ENCODE data around the gene MYO10.
"Not testable (repeated sequence)": the region's sequence is repeated elsewhere in the genome, so short reads cannot be mapped to it uniquely, and the experiment has no call there.

The MYO10 gene

GRCh38 chr5:16668631-16669030 is 267.5 kb downstream of the MYO10 start:
- no peak for DNase-seq (ENCODE audit: low spot score)

DNA sequence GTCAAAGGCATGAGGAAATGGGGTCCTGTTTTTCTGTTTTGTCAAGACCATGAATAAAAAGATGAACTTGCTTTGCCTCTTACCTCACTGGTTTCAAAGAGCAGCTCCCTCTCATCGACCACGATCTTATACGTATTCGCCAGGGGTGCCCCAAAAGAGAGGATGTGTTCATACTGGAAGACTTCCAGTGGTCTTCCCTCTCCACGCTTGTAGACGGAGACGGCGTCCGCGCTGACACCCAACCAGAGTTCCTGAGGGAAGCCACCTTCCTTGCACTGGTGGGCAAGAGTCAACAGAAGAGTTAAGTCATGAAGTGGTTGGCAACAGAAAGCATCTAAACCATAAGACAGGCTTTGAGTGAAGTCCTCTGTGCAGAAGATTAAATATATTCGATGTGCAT is 267.9 kb downstream of the MYO10 start:
- no peak for DNase-seq (ENCODE audit: low spot score)

DNA sequence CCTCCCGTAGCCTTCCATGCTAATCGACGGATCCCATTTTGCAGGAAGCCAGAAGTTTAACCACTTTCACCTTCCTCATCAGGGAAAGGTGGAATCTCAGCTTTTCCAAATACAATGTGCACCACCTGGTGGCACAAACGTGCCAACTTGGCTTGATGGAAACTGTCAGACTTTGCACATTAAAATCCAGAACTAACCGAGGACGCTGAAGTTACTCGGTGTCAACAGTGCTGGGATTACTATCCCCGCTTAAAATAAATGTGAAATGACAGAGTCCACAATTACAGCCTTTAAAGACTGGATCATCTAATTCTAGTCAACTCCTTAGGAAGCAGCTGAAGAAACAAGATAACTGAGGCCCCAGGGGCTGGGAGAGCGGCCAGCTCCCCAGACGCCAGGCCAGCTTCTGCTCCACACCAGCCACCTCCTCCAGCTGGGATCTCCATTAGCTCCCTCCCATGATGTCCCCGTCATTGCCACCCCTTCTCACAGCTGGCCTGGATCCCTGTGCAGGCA is 269.1 kb downstream of the MYO10 start:
- no peak for DNase-seq (ENCODE audit: low spot score)

DNA sequence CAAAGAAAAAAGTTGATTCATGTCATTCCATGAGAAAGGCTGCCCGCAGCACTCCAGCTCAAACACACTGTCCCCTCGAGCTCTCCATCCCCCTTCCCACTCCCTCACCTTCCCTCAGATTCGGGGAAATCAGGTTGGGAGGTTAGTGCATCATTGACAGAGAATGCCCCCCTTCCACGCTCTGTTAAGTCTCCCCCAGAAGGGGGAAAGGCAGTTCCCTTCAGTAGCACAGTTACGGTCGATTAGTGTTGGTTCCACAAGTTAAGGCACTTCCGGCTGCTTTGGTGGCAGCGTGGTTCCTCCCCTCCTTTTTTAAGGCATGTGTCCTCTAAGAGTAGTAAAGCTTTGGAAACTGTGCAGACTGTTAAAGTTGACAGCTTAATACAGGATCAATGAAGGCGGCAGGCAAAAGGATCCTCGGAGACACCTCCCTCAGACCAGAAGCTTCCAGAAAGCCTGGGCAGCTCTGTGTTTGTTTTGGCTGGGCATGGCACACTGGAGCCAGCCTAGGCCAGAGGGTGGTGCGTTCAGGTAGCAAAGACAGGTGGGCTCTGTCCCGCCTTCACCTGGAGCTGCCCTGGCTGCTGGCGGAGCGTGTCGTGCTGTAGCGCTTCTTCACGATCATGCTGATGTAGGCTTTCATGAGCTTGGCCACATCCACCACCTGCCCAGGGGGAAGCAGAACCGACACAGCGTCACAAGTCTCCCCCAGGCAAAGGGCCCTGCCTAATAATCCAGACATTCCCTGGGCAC is 269.8 kb downstream of the MYO10 start:
- DNase-seq (ENCODE audit: low spot score), result no peak

DNA sequence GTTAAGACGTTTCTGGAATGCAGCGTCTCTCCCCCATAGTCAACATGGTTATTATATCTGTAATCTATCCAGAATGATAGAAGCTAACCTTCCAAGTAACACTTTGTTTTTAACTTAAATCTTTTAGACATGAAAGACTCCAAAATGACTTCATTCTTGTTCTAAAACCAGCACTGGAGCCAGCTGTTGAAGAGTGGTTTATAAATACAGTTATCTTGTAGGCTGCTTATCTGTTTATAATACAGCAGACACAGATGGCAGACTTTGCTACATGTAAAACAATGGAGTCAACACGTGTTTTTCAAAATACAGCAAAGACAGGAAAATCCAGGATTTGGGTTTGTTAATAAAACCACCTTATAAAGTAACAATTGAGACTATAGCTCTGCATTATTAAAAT is 270.5 kb downstream of the MYO10 start:
- DNase-seq (ENCODE audit: low spot score), result no peak

DNA sequence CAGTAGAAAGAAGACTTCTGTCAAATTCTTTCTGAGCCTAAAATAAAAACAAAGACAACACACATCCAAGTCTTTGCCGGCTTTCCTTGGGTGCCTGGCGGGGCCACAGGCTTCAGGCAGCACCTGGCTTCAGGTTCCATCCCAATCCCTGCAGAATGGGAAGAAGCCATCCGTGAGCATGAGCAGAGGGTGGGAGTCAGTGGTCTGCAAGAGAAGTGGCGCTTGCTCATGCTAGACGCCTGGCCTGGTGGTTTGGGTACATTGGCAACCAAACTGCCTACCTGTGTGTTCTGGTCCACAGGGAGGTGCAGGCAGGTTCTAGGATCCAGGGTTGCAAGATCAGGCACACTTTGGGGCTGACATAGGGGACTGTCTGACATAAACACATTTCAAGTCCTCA is 271.7 kb downstream of the MYO10 start:
- DNase-seq (ENCODE audit: low spot score), result no peak

DNA sequence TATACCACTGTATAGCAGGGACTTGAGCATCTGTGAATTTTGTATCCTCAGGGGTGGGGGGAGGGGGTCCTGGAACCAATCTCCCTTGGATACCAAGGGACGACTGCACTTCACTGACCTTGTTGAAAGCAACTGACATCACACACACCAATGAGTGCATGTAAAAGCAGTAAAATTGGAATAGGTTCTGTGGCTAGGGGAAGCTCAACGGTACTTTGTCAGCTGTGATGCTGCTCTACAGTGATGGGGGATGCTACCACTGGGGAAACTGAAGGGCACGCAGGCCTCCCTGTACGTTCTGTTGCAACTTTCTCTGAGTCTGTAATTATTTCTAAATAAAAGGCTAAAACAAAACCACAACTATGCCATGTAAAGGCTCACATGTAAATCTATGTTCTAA is 272.2 kb downstream of the MYO10 start:
- no peak for DNase-seq (ENCODE audit: low spot score)

GRCh38 chr5:16661713-16662112 is 274.4 kb downstream of the MYO10 start:
- DNase-seq (ENCODE audit: low spot score), result no peak

DNA sequence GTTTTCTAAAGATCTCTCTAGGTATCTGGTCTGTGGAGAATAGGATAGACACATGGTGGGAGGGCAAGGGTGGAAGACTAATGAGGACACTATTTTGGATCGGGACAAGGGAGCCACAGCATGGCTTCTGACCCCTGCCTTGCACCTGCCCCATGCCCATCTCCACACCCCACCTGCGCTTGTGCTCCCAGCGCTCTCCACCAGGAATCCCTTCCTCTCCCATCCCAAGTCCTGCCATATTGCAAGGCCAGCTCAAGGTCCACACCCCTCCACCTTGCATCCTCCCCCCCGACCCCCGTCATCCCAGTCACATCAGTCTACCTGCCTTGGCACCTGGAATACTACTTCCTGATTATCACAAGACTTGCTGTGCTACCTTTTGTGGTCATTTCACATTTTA is 275.1 kb downstream of the MYO10 start:
- DNase-seq (ENCODE audit: low spot score), result no peak

DNA sequence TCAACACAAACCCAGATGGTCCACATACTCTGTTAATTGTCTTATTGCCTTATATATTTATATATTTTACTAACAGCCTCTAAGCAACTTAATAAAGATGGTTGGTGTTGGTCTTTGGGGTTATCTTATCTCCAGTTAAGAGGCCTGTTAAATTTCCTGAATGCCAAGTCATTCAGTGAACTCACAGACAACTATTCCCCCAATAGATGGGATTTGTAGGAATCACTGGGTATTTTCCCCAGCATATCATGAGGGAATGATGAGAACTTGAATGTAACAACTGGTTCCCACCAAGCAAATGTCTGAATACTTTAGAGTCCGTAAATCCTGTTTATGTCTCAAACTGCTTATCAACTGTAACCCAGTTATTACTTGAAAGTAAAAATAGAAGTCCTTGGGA is 276.6 kb downstream of the MYO10 start:
- no peak for DNase-seq (ENCODE audit: low spot score)

- no peak for DNase-seq (ENCODE audit: low spot score)
Observed at GRCh38 chr5:16656561-16657191, 279.4 kb downstream of the MYO10 start.

- DNase-seq (ENCODE audit: low spot score), result no peak
Observed at GRCh38 chr5:16654647-16655334, 281.3 kb downstream of the MYO10 start.

GRCh38 chr5:16648739-16649138 is 287.3 kb downstream of the MYO10 start:
- not testable (repeated sequence) for DNase-seq (ENCODE audit: low spot score)

GRCh38 chr5:16644301-16644889 is 291.7 kb downstream of the MYO10 start:
- DNase-seq (ENCODE audit: low spot score), result no peak

GRCh38 chr5:16642867-16643266 is 293.2 kb downstream of the MYO10 start:
- no peak for DNase-seq (ENCODE audit: low spot score)

- DNase-seq (ENCODE audit: low spot score), result no peak
Observed at GRCh38 chr5:16639206-16639605, 296.9 kb downstream of the MYO10 start.

DNA sequence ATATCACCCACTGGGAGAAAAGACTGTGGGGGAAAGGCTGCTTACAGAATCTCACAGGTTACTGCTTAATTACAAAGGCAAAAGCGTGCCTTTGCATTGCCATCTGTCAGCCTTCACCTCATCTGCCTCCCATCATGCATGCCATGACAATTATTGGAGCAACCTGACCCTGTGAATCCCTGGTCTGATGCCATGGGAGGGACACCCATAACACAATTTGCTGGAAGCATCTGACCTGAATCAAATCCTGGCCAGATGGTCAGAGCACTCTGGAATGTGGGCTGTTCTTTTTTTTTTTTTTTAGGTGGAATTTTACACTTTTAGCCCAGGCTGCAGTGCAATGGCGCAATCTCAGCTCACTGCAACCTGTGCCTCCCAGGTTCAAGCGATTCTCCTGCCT is 307.7 kb downstream of the MYO10 start:
- DNase-seq (ENCODE audit: low spot score), result no peak

- DNase-seq (ENCODE audit: low spot score), result no peak
Observed at GRCh38 chr5:16626696-16627264, 309.3 kb downstream of the MYO10 start.

- no peak for DNase-seq (ENCODE audit: low spot score)
Observed at GRCh38 chr5:16625096-16625495, 311.0 kb downstream of the MYO10 start.

- no peak for DNase-seq (ENCODE audit: low spot score)
Observed at GRCh38 chr5:16619136-16619535, 317.0 kb downstream of the MYO10 start.

- DNase-seq (ENCODE audit: low spot score), result no peak
Observed at GRCh38 chr5:16618138-16618897, 317.8 kb downstream of the MYO10 start.

Measured in AG08396 (cell line).